NCI-H82 treated with DMSO at 0.1 percent for 48 hours (cell line): ENCODE measurements around the gene GRM8.

Source experiments
- DNase-seq: peaks from one replicate; lab custom pipeline; 2025; ENCODE audit not compliant: unreplicated experiment; lab: John Stamatoyannopoulos, UW

The GRM8 gene

GRCh38 chr7:126820925-126821324, 431.8 kb downstream of the GRM8 start:
- no peak for DNase-seq

- no peak for DNase-seq
Observed at GRCh38 chr7:126819197-126819484, 433.6 kb downstream of the GRM8 start.

- DNase-seq = no peak
Observed at GRCh38 chr7:126818393-126819196, 434.1 kb downstream of the GRM8 start.

- no peak for DNase-seq
Observed at GRCh38 chr7:126809188-126809587, 443.6 kb downstream of the GRM8 start.

GRCh38 chr7:126806614-126807013, 446.1 kb downstream of the GRM8 start:
- DNase-seq = no peak

GRCh38 chr7:126805351-126805750, 447.4 kb downstream of the GRM8 start:
- no peak for DNase-seq

GRCh38 chr7:126804604-126805003, 448.1 kb downstream of the GRM8 start:
- no peak for DNase-seq

- DNase-seq = no peak
Observed at GRCh38 chr7:126803990-126804389, 448.8 kb downstream of the GRM8 start.

GRCh38 chr7:126803060-126803665, 449.6 kb downstream of the GRM8 start:
- peak; percentile 30 for DNase-seq

GRCh38 chr7:126801733-126802132, 451.0 kb downstream of the GRM8 start:
- DNase-seq = no peak

- no peak for DNase-seq
Observed at GRCh38 chr7:126799541-126799940, 453.2 kb downstream of the GRM8 start.

- no peak for DNase-seq
Observed at GRCh38 chr7:126792521-126792920, 460.2 kb downstream of the GRM8 start.

- no peak for DNase-seq
Observed at GRCh38 chr7:126791306-126791705, 461.4 kb downstream of the GRM8 start.

- peak; percentile 12 for DNase-seq
Observed at GRCh38 chr7:126790763-126791162, 462.0 kb downstream of the GRM8 start.

- DNase-seq = no peak
Observed at GRCh38 chr7:126783613-126784012, 469.1 kb downstream of the GRM8 start.

- DNase-seq = no peak
Observed at GRCh38 chr7:126780993-126781392, 471.7 kb downstream of the GRM8 start.

- DNase-seq = no peak
Observed at GRCh38 chr7:126778101-126778500, 474.6 kb downstream of the GRM8 start.

- no peak for DNase-seq
Observed at GRCh38 chr7:126776498-126776897, 476.2 kb downstream of the GRM8 start.

- no peak for DNase-seq
Observed at GRCh38 chr7:126774077-126774476, 478.7 kb downstream of the GRM8 start.

GRCh38 chr7:126768836-126769235, 483.9 kb downstream of the GRM8 start:
- no peak for DNase-seq

GRCh38 chr7:126760914-126761577, 491.7 kb downstream of the GRM8 start:
- no peak for DNase-seq

GRCh38 chr7:126755381-126755780, 497.4 kb downstream of the GRM8 start:
- DNase-seq = no peak
